Testis (tissue), 2 donors: ENCODE results near the gene RIOK2.

Source experiments
- POLR2A ChIP-seq: fragments of 450-650 bp; IDR thresholded peaks from one replicate; pipeline ENCODE4 v1.6.1; 2017; ENCODE audit warnings: antibody characterized with exemption, mild to moderate bottlenecking, moderate library complexity
- TF ChIP-seq, protein P1 (sequence below), 3 experiments: fragments of 450-650 bp in 2 of 3; fragments of 200-600 bp in 1 of 3; sonication (generic) in 1 of 3; IDR thresholded peaks; one replicate each; pipeline ENCODE4 v1.5.1; 2016 to 2019; ENCODE audit warnings: antibody characterized with exemption in 3 of 3, mild to moderate bottlenecking in 2 of 3, moderate library complexity in 1 of 3

DNA sequence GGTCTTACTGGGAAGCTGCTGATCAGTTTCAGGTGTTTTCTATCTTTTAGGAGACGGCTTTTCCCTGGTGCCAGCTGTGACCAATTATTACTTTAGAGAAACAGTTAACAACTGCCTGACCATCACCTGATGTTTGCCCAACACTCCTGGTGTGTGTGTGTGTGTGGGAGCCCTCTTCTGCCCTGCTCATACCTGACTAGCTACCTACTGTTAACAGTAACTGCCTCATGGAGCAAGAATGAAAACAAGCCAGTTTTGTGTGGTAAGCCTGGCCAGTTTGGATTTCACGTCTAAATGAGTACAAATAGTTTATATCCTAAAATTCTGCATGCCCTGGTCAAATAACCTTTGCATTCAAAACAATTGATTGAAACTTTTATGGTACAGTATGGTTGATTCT lies 46.1 kb upstream of the RIOK2 start:
- TF ChIP-seq, protein P1, sequence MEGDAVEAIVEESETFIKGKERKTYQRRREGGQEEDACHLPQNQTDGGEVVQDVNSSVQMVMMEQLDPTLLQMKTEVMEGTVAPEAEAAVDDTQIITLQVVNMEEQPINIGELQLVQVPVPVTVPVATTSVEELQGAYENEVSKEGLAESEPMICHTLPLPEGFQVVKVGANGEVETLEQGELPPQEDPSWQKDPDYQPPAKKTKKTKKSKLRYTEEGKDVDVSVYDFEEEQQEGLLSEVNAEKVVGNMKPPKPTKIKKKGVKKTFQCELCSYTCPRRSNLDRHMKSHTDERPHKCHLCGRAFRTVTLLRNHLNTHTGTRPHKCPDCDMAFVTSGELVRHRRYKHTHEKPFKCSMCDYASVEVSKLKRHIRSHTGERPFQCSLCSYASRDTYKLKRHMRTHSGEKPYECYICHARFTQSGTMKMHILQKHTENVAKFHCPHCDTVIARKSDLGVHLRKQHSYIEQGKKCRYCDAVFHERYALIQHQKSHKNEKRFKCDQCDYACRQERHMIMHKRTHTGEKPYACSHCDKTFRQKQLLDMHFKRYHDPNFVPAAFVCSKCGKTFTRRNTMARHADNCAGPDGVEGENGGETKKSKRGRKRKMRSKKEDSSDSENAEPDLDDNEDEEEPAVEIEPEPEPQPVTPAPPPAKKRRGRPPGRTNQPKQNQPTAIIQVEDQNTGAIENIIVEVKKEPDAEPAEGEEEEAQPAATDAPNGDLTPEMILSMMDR (IDR thresholded peaks at IDR 0.05), result no peak
- TF ChIP-seq POLR2A, result no peak
